PC-3 (cell line): Measurements from ENCODE around the gene CPE. TPM values are rescaled to one million over a fixed set of nuclear protein-coding genes. Genes with fewer than 3 reads are reported as not detected.

Source experiments
- ATAC-seq: fragments of 200-7000 bp; cut with Tn5 transposase; 2 replicates; pipeline ENCODE4 v1.9.1; 2020; ENCODE audit warnings: mild to moderate bottlenecking, moderate library complexity
- BruUV-seq: library from RNA; stranded (reverse); fragments of 400-500 nt; replicated peaks from 2 replicates; lab custom pipeline; 2021; lab: Mats Ljungman, UMichigan
- CTCF ChIA-PET: fragments of 300-600 bp; sonication (Branson Sonifier 250); formaldehyde crosslinking; loops from one replicate; lab custom pipeline; 2022; ENCODE audit warnings: antibody characterized with exemption; lab: Charles Lee
- POLR2A ChIA-PET: fragments of 300-600 bp; sonication (Branson Sonifier 250); formaldehyde crosslinking; loops from one replicate; lab custom pipeline; 2022; ENCODE audit warnings: antibody characterized with exemption; ENCODE audit not compliant: unreplicated experiment; lab: Charles Lee
- DNase-seq: peaks from one replicate; pipeline ENCODE4 v3.0.0-alpha.2; 2015
- H2AFZ ChIP-seq: fragments of 300-600 bp; sonication (generic); 2 replicates; pipeline ENCODE4 v1.6.0; 2016; ENCODE audit warnings: antibody characterized with exemption, low read length
- H3F3A ChIP-seq: fragments of 300-600 bp; sonication (generic); one replicate; pipeline ENCODE4 v1.6.0; 2017; ENCODE audit warnings: antibody characterized with exemption, low read length, control low read depth, mild to moderate bottlenecking; ENCODE audit not compliant: unreplicated experiment
- H3K27ac ChIP-seq: fragments of 300-600 bp; sonication (generic); 2 replicates; pipeline ENCODE4 v1.5.1; 2016; ENCODE audit warnings: mild to moderate bottlenecking, low read length
- H3K27me3 ChIP-seq: fragments of 300-600 bp; sonication (generic); 2 replicates; pipeline ENCODE4 v1.6.1; 2016; ENCODE audit warnings: low read length, mixed read lengths
- H3K36me3 ChIP-seq: fragments of 300-600 bp; sonication (generic); 2 replicates; pipeline ENCODE4 v1.6.1; 2016; ENCODE audit warnings: low read depth, mixed run types, low read length, mixed read lengths
- H3K4me1 ChIP-seq: fragments of 300-600 bp; sonication (generic); 2 replicates; pipeline ENCODE4 v1.5.1; 2016; ENCODE audit warnings: low read length; ENCODE audit not compliant: insufficient read depth
- H3K4me2 ChIP-seq: fragments of 300-600 bp; sonication (generic); 2 replicates; pipeline ENCODE4 v1.6.0; 2016; ENCODE audit warnings: low read length
- H3K4me3 ChIP-seq: fragments of 300-600 bp; sonication (generic); 2 replicates; pipeline ENCODE4 v1.5.1; 2016; ENCODE audit warnings: mild to moderate bottlenecking, low read length, mixed read lengths
- H3K79me2 ChIP-seq: fragments of 300-600 bp; sonication (generic); 2 replicates; pipeline ENCODE4 v1.6.1; 2017; ENCODE audit warnings: low read length, mixed read lengths
- H3K9ac ChIP-seq: fragments of 300-600 bp; sonication (generic); 2 replicates; pipeline ENCODE4 v1.6.0; 2016; ENCODE audit warnings: mild to moderate bottlenecking, low read length
- H3K9me2 ChIP-seq: fragments of 300-600 bp; sonication (generic); replicated peaks from 2 replicates; pipeline ENCODE4 v1.6.1; 2016; ENCODE audit warnings: mixed run types, low read length, mixed read lengths
- H3K9me3 ChIP-seq: fragments of 300-600 bp; sonication (generic); 2 replicates; pipeline ENCODE4 v1.6.1; 2016; ENCODE audit warnings: low read length, mixed read lengths
- H4K20me1 ChIP-seq: fragments of 300-600 bp; sonication (generic); 2 replicates; pipeline ENCODE4 v1.6.1; 2016; ENCODE audit warnings: low read length, mixed read lengths
- CTCF ChIP-seq: fragments of 300-600 bp; sonication (generic); conservative IDR thresholded peaks from 2 replicates; pipeline ENCODE4 v1.5.1; 2017; ENCODE audit warnings: antibody characterized with exemption, low read depth, mild to moderate bottlenecking, low read length
- EZH2 ChIP-seq: fragments of 300-600 bp; sonication (generic); IDR thresholded peaks from one replicate; pipeline ENCODE4 v1.6.1; 2017; ENCODE audit warnings: antibody characterized with exemption, mild to moderate bottlenecking, low read length; ENCODE audit not compliant: unreplicated experiment
- EZH2phosphoT487 ChIP-seq: fragments of 300-600 bp; sonication (generic); IDR thresholded peaks from 2 replicates; pipeline ENCODE4 v1.6.1; 2018; ENCODE audit warnings: mild to moderate bottlenecking, antibody characterized with exemption, low read length, borderline replicate concordance
- intact Hi-C: fragments of 100-400 bp; cut with micrococcal nuclease; formaldehyde crosslinking; loops from 2 replicates; pipeline ENCODE4 v1.9.0; 2023
- total RNA-seq: library from RNA; depleted of rRNA; stranded (reverse); fragments of >200 nt; gene quantifications from 2 replicates; pipeline ENCODE4 v1.2.3, GENCODE V29; 2014

The CPE gene
- total RNA-seq, 1 experiment from 2014 or later, result 15.5 TPM

GRCh38 chr4:165355900-165356300 lies 22.9 kb upstream of the CPE start:
- Histone ChIP-seq H3K4me2 (no peak overlapping the region), H3K36me3 (no peaks in the 10 kb centered on the region), H3K79me2 (no peaks in the 10 kb centered on the region), H3F3A (no peaks in the 10 kb centered on the region), H3K27me3 (no peaks in the 10 kb centered on the region), H3K9ac (no peak overlapping the region), H3K27ac (no peak overlapping the region), H2AFZ (no peak overlapping the region), H4K20me1 (no peaks in the 10 kb centered on the region), H3K4me3 (no peak overlapping the region), H3K9me3 (no peaks in the 10 kb centered on the region), H3K4me1 (no peaks in the 10 kb centered on the region), H3K9me2 (no peaks in the 10 kb centered on the region)
- ChIA-PET CTCF (interaction anchor here (0.7 to 0.9 kb wide), 2 partner anchors 105 to 293 kb away, joined by 3 to 4 read pairs; no protein-coding TSS in a partner anchor), POLR2A (no interaction called here)
- peak; percentile 73 for ATAC-seq
- intact Hi-C loops, result loop anchor here (1.0 kb wide), 1 partner anchor 108 kb away; no protein-coding TSS in a partner anchor
- no TSS peak for BruUV-seq
- DNase-seq, result peak; percentile 54
- no peak for TF ChIP-seq EZH2phosphoT487
- TF ChIP-seq CTCF, result peak; percentile 73

DNA sequence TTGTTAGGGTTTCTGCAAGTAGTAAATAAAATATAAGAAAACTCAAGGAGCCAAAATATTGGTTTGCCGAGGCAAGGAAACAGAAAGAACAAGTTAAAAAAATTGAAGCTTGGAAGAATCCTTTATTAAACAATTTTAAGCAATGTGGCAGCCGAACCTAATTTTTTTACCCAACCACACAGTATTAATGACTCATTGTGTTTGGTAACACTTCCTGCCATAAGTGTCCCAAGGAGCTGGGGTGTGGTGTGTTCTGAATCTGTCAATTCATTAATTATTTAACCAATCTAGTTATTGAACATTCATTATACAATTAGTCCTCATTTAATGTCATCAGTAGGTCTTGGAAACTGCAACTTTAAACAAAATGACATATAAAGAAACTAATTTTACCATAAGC lies 19.3 kb upstream of the CPE start:
- Histone ChIP-seq H3K4me1 (no peaks in the 10 kb centered on the region), H3K9me3 (no peaks in the 10 kb centered on the region), H3K36me3 (no peaks in the 10 kb centered on the region), H3K27ac (no peak overlapping the region), H3K79me2 (no peaks in the 10 kb centered on the region), H3K27me3 (no peaks in the 10 kb centered on the region), H4K20me1 (no peaks in the 10 kb centered on the region), H2AFZ (no peak overlapping the region), H3K9me2 (no peaks in the 10 kb centered on the region), H3K4me2 (no peak overlapping the region), H3F3A (no peaks in the 10 kb centered on the region), H3K9ac (no peak overlapping the region), H3K4me3 (no peak overlapping the region)
- ChIA-PET POLR2A (no interaction called here), CTCF (no interaction called here)
- ATAC-seq, result no peak
- TF ChIP-seq EZH2 (no peak), CTCF (no peak), EZH2phosphoT487 (no peak)
- intact Hi-C loops, result no loop called here
- DNase-seq, result no peak
- no TSS peak for BruUV-seq

GRCh38 chr4:165360041-165360695 lies 18.6 kb upstream of the CPE start:
- Histone ChIP-seq H3K79me2 (no peaks in the 10 kb centered on the region), H3K4me3 (no peak overlapping the region), H3K36me3 (no peaks in the 10 kb centered on the region), H3K9me3 (no peaks in the 10 kb centered on the region), H3K4me1 (no peaks in the 10 kb centered on the region), H4K20me1 (no peaks in the 10 kb centered on the region), H3F3A (no peaks in the 10 kb centered on the region), H2AFZ (no peak overlapping the region), H3K4me2 (no peak overlapping the region), H3K9ac (no peak overlapping the region), H3K27me3 (no peaks in the 10 kb centered on the region), H3K27ac (no peak overlapping the region), H3K9me2 (no peaks in the 10 kb centered on the region)
- no peak for DNase-seq
- BruUV-seq, result no TSS peak
- TF ChIP-seq EZH2phosphoT487 (no peak), CTCF (no peak), EZH2 (no peak)
- ChIA-PET POLR2A (no interaction called here), CTCF (no interaction called here)
- intact Hi-C loops, result no loop called here
- ATAC-seq, result no peak
